ENCODE measurements around the gene SIT1.

DNA sequence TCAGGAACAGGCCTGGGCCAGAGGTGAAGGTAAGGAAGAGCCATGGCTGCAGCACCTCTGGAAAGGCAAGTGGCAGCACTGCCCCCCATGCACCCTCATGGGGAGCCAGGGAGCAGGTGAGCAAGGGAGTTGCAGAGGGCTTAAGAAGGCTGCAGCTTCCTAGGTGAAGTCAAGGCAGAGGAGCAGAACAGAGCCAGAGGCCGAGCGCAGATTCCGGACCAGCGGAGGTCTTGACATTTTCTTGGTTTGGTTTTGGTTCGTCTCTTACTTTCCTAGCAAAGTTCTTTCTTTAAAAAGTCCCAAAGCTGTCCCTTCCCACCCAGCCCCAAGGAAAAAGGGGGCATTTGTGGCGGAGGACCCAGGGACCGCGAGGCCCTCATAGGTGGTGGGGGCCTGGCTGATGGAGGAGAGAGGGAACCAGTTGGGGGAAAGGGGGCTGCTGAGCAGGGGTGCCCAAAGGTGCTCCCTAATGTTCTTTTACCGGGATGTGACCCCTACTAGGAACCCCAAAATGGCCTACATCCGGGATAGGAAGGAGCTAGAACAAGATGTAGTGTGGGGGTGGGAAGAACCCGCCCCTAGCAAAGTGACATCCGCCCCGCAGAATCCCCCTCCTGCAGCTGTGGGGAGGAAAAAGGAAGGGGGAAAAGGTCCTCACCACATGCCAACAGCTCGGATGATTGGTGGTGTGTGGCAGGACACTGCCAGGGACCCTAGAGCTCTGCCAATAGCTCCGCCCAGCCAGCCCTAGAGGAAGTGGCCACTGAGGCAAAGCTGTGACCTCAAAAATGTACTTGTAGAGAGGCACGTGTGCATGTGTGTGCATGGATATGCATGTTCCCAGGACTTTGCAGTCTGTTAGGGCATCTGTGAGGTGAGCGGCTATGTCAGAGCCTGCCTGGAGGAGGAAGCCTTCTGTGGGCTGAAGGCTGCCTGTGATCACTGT, 31.6 kb downstream of the SIT1 start:
- TF ChIP-seq, protein P1, sequence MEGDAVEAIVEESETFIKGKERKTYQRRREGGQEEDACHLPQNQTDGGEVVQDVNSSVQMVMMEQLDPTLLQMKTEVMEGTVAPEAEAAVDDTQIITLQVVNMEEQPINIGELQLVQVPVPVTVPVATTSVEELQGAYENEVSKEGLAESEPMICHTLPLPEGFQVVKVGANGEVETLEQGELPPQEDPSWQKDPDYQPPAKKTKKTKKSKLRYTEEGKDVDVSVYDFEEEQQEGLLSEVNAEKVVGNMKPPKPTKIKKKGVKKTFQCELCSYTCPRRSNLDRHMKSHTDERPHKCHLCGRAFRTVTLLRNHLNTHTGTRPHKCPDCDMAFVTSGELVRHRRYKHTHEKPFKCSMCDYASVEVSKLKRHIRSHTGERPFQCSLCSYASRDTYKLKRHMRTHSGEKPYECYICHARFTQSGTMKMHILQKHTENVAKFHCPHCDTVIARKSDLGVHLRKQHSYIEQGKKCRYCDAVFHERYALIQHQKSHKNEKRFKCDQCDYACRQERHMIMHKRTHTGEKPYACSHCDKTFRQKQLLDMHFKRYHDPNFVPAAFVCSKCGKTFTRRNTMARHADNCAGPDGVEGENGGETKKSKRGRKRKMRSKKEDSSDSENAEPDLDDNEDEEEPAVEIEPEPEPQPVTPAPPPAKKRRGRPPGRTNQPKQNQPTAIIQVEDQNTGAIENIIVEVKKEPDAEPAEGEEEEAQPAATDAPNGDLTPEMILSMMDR (IDR thresholded peaks at IDR 0.05) = no peak
- TF ChIP-seq POLR2A (IDR thresholded peaks at IDR 0.05) (no peak), POLR2AphosphoS5 (IDR thresholded peaks at IDR 0.05) (peak in 1 of 4 donors; percentile 39), EP300 (IDR thresholded peaks at IDR 0.05) (peak in 2 of 4 donors; percentile 17 to 41)

All from sigmoid colon (tissue), 4 donors.